T-helper 2 cell (primary cell): ENCODE measurements around the gene IL1RL2.

Experiments
- DNase-seq, 5 experiments: peaks; one replicate each; pipeline versions ENCODE4 v3.0.0 to v3.0.0-alpha.2; 2012 to 2022
- total RNA-seq, 2 donors: gene quantifications; one replicate each; lab custom pipeline; 2026; lab: John Stamatoyannopoulos, UW

IL1RL2 gene
- total RNA-seq, result 0 reads per million in 2 donors

DNA sequence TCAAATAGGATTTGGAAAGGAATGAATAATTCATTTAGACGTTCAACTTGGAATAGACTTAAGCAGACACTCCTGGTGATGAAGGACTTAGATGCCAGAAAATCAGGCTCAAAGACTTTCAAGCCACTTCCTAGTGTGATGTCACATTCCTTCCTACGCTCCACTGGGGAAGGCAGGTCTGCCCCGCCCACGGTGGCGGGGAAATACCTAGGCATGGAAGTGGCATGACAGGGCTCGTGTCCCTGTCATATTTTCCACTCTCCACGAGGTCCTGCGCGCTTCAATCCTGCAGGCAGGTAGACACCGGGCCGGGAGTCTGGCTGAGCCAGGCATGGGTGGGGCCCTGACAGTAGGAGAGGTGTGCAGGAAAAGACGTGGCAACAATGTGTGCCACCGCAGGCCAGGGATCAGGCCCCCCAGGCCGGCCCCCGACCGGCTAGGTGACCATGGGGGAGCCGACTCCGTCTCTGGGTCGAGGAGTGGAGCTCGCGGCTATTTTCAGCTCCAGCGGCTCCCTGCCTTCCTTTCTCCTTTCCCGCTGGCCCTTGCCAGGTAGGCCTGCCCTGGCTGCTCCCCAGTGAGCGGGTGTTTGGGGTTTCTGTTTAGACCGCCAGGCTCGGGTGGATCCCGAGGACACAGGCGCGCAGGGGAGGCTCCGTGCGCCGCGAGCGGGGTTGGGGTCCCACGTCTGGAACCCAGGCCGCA lies at the start of gene IL1RL2:
Gene IL1RL2, plus strand, starts transcription at position 233 of the 705 bp plus-strand sequence. CDS start 845 bp downstream, outside the sequence.
- DNase-seq, result no peak

DNA sequence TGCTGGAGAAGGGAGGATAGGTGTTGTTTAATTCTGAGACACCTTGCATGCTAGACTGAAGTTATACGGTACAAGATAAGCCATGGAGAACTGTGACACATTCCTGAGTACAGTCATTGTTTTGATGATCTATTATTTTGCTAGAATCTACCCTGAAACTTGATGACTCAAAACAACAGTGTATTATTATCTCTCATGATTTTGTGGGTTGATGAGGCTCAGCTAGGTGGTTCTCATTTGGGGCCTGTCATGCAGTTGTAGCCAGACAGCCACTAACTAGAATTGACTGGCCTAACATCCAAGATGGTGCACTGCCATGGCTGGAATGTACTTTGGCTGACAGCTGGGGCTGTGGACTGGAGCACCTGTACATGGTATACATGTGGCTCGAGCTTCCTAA lies 49.7 kb upstream of the IL1RL2 start:
- peak in 1 of 5 experiments; percentile 78 for DNase-seq

DNA sequence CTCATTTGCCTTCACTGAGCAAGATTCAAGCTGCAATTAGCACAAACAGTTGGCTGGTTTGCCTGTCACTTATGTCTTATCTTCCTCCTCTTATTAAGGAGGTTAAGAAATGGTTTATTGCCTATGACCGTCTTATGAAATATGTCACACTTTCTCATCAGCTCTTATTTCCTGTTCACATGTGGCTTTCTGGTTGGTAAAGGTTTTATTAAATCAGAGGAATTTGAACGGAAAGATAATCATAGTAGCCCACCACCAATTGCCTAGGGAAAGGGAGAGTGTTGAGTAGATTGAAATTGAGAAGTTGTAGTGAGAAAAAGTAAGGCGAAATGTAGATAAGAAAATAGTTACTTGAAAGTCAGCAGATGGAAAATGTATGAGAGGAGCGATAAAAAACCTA lies 48.5 kb upstream of the IL1RL2 start:
- peak in 1 of 5 experiments; percentile 53 for DNase-seq

DNA sequence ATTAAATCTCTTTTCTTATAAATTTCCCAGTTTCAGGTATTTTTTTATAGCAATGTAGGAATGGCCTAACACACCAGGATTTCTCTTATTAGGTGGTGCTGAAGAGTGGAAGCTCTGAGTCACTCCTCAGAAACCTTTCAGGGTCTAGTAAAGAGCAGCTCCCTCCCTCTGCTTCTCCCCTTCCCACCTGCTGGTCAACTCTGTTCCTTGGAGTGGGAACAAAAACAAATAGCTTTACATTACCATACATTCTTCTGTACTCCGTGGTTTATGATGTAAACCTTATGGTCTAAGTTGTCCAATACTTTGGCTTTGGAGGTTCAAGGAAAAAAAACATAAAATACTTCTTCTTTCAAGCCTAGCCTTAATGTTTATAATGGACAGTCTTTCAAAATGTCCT lies 47.0 kb upstream of the IL1RL2 start:
- no peak for DNase-seq

DNA sequence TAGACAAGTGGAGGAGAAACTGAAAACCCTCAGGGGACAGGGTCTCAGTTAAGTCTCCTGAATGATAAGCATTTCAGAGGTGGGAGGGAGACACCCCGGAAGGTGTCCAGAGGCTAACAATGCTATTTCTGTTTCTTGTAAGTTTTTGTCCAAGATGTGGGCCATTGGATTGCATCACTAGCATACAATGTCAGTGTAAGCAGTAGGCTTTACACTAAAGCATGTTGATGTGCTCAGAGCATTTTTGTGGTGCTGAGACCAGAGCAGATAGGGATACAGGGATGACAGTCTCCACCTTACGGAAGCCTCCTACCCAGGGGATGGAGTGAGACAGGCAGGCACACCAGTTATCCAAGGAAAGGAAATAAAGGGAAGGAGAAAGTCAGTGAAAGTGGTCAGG lies 46.4 kb upstream of the IL1RL2 start:
- no peak for DNase-seq

DNA sequence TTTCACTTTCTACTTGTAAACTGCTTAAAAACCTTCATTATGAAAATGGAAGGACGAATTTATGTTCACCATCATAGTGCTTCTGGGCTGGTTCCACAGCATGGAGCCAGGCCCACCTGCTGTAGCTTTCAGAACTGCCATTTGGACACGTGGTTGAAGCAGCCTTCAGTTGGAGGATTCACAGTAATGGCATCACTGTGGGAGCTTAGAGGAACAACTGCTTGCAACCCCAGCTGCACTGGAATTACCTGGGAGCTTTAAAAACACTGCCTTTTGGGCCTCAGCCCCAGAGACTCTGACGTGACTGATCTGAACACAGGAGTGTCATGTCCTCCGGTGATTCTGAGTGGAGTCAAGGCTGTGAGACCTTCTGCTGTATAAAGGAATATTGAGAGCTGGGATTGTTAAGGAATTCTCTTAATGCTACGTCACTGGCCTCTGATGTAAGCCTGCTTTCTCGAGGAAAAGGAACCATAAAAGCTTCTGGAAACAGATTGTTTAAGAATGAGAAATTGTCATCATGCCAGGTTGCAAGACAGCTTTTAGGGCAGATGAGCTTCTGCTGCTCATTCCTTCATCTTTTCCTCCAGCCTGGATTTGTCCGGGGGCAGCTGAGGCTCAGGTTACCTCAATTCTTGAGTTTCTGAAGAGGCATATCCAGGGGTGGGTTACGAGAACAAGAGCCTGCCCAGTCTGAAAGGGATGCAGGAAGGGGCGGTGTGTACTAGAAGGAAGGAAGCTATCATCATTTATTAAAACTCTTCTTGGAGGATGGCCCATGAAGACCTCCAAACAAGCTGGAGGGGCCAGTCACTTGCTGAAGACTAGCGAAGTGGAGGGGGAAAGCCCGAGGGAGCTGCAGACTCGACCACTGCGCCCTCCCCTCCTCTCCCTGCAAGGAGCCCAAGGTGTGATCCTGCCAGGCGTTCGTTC lies 45.5 kb upstream of the IL1RL2 start:
- no peak for DNase-seq

DNA sequence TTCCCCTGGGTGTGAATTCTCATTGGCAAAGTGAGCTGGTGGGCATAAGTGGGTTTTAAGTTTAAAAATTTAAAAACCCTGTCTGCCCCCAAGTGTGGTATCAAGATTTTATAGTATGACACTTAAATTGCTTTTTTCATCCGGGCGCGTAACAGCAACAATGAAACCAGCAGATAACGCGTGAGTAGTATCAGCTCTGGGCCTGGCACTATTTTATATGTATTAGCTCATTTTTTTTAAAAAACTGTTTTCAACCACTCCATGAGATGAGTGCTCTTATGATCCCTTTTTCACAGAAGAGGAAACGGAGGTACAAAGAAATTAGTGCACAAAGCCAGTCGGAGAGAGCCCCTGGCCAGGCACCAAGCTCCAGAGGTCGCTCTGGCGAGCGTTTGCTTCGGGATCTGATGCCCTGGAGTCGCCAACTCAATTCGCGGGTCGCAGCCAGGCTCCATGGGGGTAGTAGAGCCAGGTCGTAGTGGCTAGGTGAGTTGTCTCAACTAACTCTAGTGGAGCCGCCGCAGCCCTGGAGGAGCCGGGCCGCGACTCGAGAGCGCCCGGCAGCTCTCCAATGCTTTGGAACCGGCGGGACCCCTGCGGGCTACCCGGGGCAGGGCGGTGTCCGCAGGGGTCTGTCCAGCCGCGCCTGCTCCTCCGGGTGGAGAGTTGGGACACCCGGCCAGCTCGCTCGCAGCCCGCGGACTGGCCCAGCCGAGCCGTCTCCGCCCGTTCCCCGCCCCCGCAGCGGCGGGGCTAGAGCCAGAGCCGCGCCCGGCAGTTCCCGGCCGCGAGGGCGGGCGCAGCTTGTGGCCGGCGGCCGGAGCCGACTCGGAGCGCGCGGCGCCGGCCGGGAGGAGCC lies 44.6 kb upstream of the IL1RL2 start, which contains the start of gene IL1R1:
Gene IL1R1, plus strand, starts transcription at position 777 of the 859 bp plus-strand sequence. CDS start 14,979 bp downstream, outside the sequence.
- DNase-seq, result no peak

DNA sequence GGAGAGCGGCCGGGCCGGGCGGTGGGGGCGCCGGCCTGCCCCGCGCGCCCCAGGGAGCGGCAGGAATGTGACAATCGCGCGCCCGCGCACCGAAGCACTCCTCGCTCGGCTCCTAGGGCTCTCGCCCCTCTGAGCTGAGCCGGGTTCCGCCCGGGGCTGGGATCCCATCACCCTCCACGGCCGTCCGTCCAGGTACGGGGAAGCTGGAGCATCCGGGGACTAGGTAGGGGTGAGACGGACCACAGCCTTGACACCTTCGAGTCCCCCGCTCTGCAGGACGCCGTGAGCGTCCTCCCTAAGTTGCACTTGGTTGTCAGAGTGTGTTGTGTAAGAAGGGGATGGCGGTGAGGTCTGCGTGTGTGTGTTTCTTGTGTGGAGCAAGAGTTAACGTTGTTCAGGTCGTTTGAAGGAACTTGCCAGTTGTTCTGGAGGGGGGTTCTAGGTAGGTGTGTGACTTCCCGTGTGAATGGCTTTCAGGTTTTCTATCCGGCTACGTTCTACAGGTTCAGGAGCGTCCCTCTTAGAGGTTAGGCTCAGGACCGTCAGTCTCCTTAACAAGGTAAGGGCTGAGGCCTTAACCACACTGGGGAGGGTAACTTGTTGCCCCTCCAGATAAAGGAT lies 43.9 kb upstream of the IL1RL2 start:
- peak in 2 of 5 experiments; percentile 4 to 20 for DNase-seq

DNA sequence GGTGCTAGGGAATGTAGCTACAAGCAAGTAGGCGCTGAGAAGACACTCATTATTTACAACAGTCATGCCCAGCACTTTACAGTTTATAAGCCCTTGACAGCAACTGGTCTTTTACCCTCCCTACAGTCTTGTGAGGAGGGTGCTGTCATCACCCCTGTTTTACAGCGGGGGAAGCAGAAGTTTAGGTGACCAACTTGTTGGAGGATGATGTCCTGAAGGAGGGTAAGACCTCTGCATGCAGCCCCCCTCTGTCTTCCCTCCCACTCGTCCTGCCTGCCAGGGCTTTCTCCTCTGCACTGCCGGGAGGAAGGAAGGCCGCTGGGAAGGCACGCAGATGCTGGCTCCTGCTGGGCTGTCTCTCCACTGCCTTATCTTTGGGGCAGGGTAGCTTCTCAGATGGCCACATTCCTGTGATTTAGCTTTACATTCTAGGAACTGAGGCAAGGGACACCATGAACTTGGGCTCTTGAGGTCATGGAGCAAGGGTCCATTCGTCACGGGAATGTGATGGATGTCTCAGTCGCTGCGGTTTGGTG lies 43.3 kb upstream of the IL1RL2 start:
- DNase-seq, result no peak

DNA sequence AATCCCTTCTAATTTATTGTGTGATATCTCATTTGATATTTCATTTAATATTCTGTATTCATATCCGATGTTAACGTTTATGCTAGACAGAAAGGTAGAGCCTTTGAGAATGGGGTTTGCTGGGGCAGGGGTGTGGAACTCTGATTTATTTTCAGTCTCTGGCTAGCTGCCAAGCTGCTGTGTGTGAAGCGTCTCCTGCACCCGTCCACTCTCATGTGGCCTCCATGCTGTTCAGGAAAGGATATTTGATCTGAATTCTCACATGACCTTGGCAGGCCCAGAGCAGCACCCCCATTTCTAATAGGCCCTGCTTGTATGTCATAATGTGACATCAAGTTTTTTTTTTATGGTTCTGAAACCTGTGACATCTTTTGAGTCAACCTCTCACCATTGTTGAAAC lies 42.7 kb upstream of the IL1RL2 start:
- no peak for DNase-seq

DNA sequence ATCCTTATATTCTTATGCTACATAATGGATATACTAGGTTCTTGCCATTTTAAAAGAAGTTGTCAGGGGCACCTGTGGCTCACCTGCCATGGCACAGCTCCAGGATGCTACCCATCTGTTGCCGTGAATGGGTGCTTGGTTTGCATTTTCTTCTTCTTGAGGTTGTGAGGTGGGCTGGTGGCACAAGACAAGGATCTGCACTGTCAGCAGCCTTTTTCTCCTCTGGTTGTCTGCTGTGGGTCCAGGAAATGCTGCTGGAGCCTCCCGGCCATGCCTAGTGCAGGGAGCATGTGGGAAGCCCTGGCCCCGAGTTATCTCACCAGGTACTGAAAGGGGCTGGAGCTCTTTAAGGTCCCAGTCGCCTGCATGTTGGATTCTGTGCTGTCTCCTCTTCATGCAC lies 41.7 kb upstream of the IL1RL2 start:
- DNase-seq, result no peak

DNA sequence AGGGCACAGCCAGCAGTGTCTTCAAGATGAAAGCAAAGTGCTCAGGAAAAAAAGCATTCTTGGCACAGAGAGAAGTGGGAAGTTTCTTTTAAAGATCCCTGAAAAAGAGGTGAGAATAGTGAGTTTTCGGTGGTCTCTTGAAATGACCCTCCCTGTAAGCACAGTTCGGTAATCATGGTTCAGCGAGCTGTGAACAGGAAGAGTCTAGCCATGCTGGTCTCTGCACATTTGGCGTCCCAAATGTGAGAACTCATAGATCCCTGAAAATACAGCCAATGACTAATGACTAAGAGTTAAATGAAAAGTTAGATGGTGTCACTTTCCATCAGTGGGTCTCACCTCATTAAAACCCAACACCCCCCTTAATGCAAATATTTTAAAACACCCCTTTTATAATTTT lies 40.9 kb upstream of the IL1RL2 start:
- no peak for DNase-seq

DNA sequence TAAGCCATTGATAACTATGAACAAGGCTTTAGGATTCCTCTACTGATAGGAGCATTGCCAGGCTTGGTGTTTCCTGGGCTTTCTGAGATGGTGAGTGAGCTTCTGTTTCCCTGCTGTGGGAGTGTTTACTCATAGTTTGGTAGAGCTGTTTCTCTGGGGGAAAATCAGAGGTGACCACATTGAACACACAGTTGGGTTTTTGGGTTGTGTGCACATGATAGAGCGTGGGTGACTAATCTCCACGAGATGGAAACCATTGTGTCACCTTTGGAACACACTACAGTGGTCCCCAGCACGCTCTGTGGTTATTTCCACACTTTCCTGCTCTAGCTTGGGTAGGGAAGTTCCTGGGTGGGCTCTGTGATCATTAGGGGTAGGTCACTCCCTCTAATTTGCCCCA lies 38.9 kb upstream of the IL1RL2 start:
- DNase-seq, result peak in 2 of 5 experiments; percentile 13 to 30

DNA sequence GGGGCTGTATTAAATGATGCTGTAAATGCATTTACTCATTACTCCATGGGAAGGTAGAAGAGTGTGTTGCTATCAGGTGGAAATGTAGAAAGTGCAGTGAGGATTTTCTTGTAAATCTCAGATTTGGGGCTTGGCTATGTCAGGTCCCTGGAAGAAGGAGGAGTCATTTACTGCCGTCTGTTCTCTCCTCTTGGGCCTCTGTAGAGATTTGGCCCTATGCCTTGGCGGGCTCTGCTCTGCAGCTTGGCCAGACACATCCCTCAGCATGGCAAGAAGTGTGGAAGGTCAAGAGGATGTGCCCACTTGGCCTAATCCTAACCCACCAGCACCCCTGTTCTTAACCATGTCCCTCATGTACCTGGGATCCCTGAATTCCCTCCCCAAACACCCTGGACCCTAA lies 37.6 kb upstream of the IL1RL2 start:
- DNase-seq, result no peak

DNA sequence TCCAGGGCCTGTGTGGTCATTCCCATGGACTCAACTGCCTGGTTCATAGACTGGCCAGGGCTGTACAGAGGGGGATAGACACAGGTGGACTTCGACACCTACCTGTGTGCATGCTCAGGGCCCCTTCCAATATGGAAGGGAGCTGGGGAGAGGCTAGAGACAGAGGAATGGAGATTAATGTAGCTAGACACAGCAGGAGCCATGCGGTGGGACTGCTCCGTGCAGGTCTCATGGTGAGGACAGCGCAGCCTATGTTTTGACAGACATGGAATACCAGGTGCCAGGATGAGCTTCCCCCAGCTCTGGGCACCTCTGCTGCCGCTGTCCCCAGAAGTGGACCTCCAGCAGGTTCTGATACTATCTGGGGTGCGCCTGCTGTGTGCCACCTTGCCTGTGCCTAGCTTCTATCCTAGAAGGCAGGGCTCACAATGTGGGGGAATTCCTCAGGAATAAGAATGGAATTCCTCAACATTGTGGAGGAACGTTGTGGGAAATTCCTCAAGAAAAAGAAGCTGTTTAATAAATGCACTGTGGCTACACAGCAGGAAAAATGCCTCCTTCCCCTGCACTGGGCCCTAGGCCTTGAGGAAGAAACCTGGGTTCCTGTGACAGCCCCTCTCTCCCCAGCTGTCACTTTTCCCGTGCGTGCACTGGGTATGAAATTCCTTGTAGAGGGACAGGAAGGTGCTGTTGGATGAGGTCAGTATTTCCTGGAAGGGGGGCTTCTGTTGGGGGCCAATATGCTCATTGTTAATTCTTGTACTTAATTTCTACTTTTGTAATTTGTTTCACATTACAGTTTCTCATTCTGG lies 37.0 kb upstream of the IL1RL2 start:
- DNase-seq, result no peak

DNA sequence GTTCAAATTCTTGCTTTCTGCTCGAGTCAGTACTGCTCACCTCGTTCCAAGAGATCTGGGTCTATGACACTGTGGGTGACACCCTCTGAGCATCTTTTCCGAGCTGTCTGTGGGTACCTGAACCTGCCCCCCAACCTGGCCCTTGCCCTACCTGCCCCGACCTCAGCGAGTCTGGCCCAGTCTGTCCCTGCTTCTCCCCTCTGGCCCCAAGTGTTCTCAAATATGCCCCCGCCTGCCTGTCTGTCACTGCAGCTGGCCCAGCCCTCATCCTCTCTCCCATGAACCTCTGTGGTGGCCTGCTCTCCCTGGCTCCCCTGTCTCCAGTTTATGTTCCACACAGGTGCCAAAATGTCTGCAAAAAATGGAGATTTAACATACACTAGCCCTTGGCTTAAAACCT lies 32.5 kb upstream of the IL1RL2 start:
- DNase-seq, result no peak

DNA sequence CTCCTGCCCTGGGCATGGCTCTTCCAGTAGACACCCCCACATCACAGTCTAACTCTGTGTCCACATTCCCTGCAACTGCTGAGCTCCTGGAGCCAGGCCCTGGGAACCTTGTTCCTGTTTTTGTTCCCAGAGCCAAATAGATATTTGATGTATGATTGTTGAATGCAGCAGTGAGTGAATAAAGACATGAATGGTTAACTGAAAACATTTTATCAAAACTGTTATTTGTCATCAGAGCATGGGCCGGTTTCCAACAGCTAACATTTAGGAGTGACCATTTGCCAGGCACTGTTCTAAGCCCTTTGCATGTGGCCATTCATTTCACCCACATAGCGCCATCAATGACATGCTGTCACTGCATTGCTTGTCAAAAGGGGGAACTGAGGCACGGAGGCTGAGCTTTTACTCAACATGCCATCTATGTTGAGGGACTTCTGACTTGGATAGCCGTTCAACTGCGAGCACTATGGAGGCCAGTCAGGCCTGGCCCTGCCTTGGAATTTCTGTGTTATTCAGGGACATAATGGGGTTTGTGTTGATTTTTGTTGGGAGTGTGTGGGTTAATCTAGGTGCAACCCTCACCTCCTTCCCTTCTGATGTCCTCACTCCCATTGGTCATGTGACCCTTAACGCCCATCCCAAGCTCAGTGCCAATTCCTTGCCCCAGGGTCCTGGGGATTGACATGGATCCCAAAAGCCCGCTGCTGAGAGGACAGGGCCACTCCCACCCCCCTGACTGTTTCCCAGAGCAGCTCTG lies 31.7 kb upstream of the IL1RL2 start:
- no peak for DNase-seq

DNA sequence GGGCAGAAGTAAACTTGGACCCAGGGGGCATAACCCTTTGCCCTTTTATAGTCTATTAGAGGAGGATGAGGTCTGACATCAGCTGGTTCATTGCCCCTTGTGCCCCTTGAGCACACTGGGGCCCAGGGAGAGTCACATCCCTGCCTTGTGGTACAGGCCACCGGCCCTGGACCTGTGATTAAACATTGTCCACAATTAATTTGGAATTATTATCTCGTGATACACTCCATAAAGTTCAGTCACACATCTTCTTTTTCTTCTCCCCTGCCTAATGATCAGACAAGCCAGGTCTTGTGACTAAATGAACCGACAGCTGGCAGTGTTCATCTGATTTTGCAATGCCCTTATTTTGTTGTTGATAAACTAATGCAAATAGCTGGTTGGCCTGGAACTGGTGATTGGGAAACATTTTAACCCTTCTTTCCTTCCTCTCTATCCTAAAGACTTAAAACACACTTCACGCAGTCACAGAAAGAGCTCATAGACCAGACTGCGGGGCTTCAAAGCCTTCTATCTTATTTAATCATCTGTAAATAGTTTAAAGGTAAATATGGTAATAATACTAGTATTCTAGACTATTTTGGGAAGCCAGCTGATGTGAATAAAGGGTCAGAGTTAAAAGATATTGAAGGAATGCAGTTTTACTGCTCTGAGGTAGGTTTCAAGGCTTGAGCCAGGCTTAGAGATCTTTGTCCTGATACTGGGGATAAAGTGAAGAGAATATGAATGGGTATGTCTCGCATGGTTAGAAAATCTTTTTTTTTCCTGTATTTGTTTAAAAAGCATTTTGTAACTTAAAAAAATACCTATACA lies 30.9 kb upstream of the IL1RL2 start:
- no peak for DNase-seq

DNA sequence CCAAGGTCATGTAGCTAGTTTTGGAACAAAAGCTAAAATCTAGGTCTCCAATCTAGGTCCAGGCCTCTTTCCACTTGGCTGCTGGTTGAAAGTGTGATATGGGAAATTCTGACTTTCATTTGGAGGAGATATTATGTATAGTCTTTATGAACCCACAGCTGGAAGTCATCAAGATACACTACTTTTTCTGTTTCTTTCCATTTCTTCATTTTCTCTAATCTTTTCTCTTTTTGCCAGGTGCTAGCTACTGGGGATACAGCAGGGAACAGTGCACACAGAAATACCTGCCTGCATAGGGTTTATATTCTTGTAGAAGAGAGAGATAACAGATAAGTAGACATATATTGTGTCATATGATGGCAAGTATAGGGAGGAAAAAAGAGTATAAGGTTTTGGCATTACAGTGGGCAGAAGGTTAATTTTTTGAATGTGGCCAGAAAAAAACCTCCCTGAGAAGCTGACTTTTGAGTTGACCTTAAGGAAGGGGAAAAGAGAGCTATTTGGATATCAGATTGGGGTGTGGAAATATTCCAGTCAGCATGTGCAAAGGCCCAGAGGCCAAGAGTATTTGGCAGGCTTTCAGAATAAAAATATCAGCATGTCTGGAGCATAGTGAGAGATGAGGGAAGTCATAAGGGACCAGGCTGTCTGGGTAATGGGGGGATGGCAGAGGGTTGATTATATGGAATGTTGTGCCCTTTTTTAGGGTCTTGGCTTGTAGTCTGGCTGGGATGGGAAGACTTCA lies 28.6 kb upstream of the IL1RL2 start:
- no peak for DNase-seq
